HAP-1 (cell line): ENCODE data around the gene MOB2.
"Not testable (repeated sequence)": the region's sequence is repeated elsewhere in the genome, so short reads cannot be mapped to it uniquely, and the experiment has no call there.

Experiments used
- DNase-seq, 2 experiments: peaks; one replicate each; pipeline ENCODE4 v3.0.0-alpha.2; 2016 to 2020; ENCODE audit warnings: low spot score in 2 of 2
- H3K27me3 ChIP-seq: fragments of 250-450 bp; sonication (Bioruptor Pico); 2 replicates; pipeline ENCODE4 v1.5.1; 2020; ENCODE audit warnings: low read depth, mild to moderate bottlenecking, moderate library complexity
- H3K36me3 ChIP-seq: fragments of 250-450 bp; sonication (Bioruptor Pico); replicated peaks from 2 replicates; pipeline ENCODE4 v1.5.1; 2020; ENCODE audit warnings: mild to moderate bottlenecking
- H3K4me1 ChIP-seq: fragments of 250-450 bp; sonication (Bioruptor Pico); 2 replicates; pipeline ENCODE4 v1.5.1; 2020; ENCODE audit warnings: mild to moderate bottlenecking
- H3K4me3 ChIP-seq: fragments of 250-450 bp; sonication (Bioruptor Pico); 2 replicates; pipeline ENCODE4 v1.5.1; 2020; ENCODE audit warnings: mild to moderate bottlenecking, moderate library complexity
- H3K9me3 ChIP-seq: fragments of 250-450 bp; sonication (Bioruptor Pico); 2 replicates; pipeline ENCODE4 v1.5.1; 2020; ENCODE audit warnings: mild to moderate bottlenecking, moderate library complexity
- in situ Hi-C: fragments of 300-500 bp; cut with MboI; formaldehyde crosslinking; loops from 3 replicates; pipeline ENCODE4 v1.14.3; 2020; ENCODE audit warnings: low sequenced_read_pairs, inconsistent platforms, mixed read lengths

The MOB2 gene

DNA sequence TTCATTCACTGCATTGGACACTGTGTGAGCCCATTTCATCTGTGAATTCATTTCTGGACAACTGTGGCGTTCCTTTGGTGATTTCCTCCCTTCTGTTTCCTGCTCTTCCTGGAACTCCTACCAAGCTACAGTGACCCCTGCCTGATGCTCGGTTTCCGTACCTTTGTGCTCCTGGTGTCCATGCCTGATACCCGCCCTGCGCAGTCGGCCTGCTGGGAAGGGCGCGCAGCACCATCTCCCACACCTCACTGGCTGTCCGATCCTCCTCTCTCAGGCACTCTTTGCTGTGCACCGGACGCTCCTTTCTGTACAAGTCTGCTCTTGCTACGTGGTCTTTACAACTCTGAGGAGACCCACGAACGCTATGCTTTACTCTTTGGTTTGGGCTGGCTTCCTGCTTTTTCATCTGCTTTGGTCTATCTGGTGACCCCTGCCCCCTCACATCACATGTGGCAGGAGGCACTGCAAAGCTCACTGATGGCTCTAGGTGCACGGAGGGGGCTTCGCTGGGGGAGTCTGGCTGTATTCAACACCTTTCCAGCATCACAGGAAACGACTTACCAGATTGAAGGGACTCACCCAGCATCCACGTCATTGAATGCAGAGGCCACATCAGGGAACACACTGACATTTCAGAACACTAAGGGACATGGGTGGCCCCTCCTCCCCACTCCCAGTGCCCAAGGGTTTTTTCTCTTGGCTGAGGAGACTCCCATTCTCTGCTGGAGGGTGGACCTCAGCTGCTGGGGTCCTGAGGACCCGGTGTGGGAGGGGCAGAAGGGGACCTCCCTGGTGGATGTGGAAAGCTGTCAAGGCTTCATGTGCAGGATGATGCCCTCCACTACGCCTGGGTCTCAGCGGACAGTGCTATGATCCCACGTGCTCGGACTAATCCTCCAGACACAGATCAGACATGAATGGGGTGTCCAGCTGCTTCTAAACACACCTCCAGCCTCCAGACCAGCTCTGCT, 27.0 kb upstream of the MOB2 start:
- H3K9me3 ChIP-seq: no peaks in the 10 kb centered on the region
- H3K27me3 ChIP-seq: no peaks in the 10 kb centered on the region
- H3K36me3 ChIP-seq: no peaks in the 10 kb centered on the region
- in situ Hi-C loops: loop anchor here (10.0 kb wide), 1 partner anchor 319 kb away; no protein-coding TSS in a partner anchor
- H3K4me1 ChIP-seq: peaks cover 4% of the 10 kb centered on the region
- no peak for DNase-seq
- no peak overlapping the region for H3K4me3 ChIP-seq

DNA sequence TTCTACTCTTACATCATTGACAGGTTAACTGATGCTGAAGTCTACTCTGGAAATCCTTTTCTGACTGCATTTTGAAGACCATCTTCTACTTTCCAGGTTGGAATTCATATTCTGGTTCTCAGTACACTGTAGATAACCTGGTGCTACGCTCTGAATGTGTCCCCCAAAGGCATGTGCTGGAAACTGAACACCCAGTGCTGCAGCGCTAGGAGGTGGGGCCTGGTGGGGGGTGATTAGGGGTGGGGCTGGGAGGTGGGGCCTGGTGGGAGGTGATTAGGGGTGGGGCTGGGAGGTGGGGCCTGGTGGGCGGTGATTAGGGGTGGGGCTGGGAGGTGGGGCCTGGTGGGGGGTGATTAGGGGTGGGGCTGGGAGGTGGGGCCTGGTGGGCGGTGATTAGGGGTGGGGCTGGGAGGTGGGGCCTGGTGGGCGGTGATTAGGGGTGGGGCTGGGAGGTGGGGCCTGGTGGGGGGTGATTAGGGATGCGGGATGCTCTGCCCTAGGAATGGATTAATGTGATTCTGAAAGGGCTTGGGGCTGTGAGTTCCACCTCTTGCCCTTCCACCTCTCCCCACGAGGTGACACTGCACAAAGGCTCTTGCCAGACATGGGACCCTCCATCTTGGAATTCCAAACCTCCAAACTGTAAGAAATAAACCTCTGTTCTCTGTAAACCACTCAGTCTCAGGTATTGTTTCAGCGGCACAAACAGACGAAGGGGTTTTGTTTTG, 26.1 kb upstream of the MOB2 start:
- not testable (repeated sequence) for H3K4me3 ChIP-seq, H3K4me1 ChIP-seq, H3K36me3 ChIP-seq, H3K27me3 ChIP-seq, H3K9me3 ChIP-seq
- DNase-seq: peak; percentile 24 to 70
- in situ Hi-C loops: loop anchor here (10.0 kb wide), 1 partner anchor 318 kb away; no protein-coding TSS in a partner anchor

DNA sequence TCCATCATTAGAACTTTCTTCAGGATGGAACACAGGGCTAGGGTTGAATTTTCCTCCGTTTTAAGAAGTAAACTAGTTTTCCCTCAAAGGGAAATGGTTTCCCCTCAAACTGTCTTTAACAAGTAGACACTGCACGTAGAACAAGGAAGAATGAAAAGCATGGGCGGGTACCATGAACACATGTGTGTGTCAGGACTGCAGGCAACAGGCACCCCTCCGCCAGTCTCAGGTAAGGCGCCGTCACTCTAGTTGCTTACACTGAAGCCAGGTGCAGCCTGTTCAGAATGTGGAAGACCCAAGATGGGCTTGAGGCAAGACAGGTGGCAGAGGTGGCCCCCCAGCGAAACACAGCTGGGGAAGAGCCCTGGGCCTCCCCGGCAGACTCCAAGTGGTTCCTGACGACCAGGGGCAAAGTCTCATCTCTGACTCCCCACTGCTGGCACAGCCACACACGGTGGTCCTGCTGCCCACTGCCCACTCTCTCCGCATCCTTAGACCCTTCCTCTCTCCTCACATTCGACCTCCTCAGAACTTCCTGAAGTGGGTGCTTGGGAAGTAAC, 25.4 kb upstream of the MOB2 start:
- no peak overlapping the region for H3K4me3 ChIP-seq
- no peaks in the 10 kb centered on the region for H3K27me3 ChIP-seq
- peaks cover 4% of the 10 kb centered on the region for H3K4me1 ChIP-seq
- no peaks in the 10 kb centered on the region for H3K36me3 ChIP-seq
- in situ Hi-C loops: loop anchor here (10.0 kb wide), 1 partner anchor 317 kb away; no protein-coding TSS in a partner anchor
- H3K9me3 ChIP-seq: no peaks in the 10 kb centered on the region
- DNase-seq: no peak

- Histone ChIP-seq H3K4me3 (no peak overlapping the region), H3K9me3 (no peaks in the 10 kb centered on the region), H3K36me3 (no peaks in the 10 kb centered on the region), H3K4me1 (peaks cover 4% of the 10 kb centered on the region), H3K27me3 (no peaks in the 10 kb centered on the region)
- no peak for DNase-seq
- in situ Hi-C loops: loop anchor here (10.0 kb wide), 1 partner anchor 316 kb away; no protein-coding TSS in a partner anchor
These were observed 24.3 kb upstream of the MOB2 start for GRCh38 chr11:1510928-1511327.

DNA sequence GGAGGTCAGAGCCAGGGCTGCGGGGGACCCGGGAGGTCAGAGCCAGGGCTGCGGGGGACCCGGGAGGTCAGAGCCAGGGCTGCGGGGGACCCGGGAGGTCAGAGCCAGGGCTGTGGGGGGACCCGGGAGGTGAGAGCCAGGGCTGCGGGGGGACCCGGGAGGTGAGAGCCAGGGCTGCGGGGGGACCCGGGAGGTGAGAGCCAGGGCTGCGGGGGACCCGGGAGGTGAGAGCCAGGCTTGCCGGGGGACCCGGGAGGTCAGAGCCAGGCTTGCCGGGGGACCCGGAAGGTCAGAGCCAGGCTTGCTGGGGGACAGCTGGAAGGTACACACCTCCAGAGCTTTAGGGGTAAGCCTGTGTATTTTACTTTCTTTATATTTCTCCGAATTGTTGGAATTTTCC, 23.8 kb upstream of the MOB2 start:
- DNase-seq, H3K27me3 ChIP-seq, H3K36me3 ChIP-seq, H3K9me3 ChIP-seq, H3K4me3 ChIP-seq, H3K4me1 ChIP-seq: not testable (repeated sequence)
- in situ Hi-C loops: loop anchor here (10.0 kb wide), 1 partner anchor 316 kb away; no protein-coding TSS in a partner anchor

DNA sequence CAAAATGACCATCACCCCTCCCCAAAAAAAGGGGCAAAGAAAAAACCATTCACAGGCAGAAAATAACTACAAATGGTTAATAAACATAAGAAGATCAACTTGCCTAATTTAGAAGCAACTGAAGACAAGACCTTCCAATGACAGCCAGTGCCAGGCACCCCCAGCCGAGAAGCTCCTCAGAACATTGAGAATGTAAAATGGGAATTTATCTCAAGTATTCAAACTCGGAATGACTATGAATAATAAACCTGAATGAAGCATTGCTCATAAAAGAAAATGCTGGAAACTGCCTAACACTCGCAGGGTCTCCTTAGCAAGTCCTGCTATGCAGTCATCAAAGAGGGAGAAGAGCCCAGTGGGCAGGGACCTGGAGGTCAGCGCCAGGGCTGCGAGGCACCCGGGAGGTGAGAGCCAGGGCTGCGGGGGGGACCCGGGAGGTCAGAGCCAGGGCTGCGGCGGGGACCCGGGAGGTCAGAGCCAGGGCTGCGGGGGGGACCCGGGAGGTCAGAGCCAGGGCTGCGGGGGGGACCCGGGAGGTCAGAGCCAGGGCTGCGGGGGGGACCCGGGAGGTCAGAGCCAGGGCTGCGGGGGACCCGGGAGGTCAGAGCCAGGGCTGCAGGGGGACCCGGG, 23.2 kb upstream of the MOB2 start:
- in situ Hi-C loops: loop anchor here (10.0 kb wide), 2 partner anchors 315 to 395 kb away; no protein-coding TSS in a partner anchor
- no peaks in the 10 kb centered on the region for H3K36me3 ChIP-seq
- no peaks in the 10 kb centered on the region for H3K27me3 ChIP-seq
- peaks cover 4% of the 10 kb centered on the region for H3K4me1 ChIP-seq
- no peak overlapping the region for H3K4me3 ChIP-seq
- no peaks in the 10 kb centered on the region for H3K9me3 ChIP-seq
- DNase-seq: no peak

- no peaks in the 10 kb centered on the region for H3K27me3 ChIP-seq
- in situ Hi-C loops: loop anchor here (10.0 kb wide), 1 partner anchor 394 kb away; no protein-coding TSS in a partner anchor
- no peaks in the 10 kb centered on the region for H3K36me3 ChIP-seq
- peaks cover 4% of the 10 kb centered on the region for H3K4me1 ChIP-seq
- no peaks in the 10 kb centered on the region for H3K9me3 ChIP-seq
- DNase-seq: no peak
- H3K4me3 ChIP-seq: no peak overlapping the region
These were observed 22.4 kb upstream of the MOB2 start for GRCh38 chr11:1508986-1509385.

- Histone ChIP-seq H3K9me3 (no peaks in the 10 kb centered on the region), H3K4me1 (peaks cover 4% of the 10 kb centered on the region), H3K27me3 (no peaks in the 10 kb centered on the region), H3K36me3 (no peaks in the 10 kb centered on the region), H3K4me3 (no peak overlapping the region)
- in situ Hi-C loops: loop anchor here (10.0 kb wide), 1 partner anchor 394 kb away; no protein-coding TSS in a partner anchor
- DNase-seq: no peak
These were observed 21.9 kb upstream of the MOB2 start for GRCh38 chr11:1508491-1508891.

GRCh38 chr11:1507381-1508140, 21.0 kb upstream of the MOB2 start:
- DNase-seq: no peak
- no peaks in the 10 kb centered on the region for H3K4me1 ChIP-seq
- H3K27me3 ChIP-seq: no peaks in the 10 kb centered on the region
- in situ Hi-C loops: loop anchor here (10.0 kb wide), 1 partner anchor 393 kb away; no protein-coding TSS in a partner anchor
- no peak overlapping the region for H3K4me3 ChIP-seq
- H3K9me3 ChIP-seq: no peaks in the 10 kb centered on the region
- no peaks in the 10 kb centered on the region for H3K36me3 ChIP-seq

DNA sequence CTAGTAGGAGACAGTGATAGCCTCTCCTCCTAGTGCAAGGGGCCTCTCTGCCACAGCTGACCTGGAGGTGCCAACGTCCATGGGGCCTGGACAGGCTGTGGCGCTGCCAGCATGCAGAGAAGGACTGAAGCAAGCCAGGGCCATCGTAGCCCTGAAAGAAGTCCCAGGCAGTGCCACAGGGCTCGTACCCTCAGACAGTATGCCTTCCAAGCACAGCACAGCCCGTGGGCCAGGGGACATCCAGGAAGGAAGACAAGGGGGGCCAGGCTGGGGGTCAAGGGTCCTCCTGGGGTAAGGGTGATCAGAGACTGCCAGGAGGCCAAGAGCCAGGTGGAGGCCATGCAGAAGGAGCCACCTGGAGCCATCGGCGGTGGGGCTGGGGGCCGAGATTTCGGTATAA, 20.4 kb upstream of the MOB2 start:
- in situ Hi-C loops: loop anchor here (10.0 kb wide), 1 partner anchor 392 kb away; no protein-coding TSS in a partner anchor
- Histone ChIP-seq H3K4me1 (no peaks in the 10 kb centered on the region), H3K27me3 (no peaks in the 10 kb centered on the region), H3K9me3 (no peaks in the 10 kb centered on the region), H3K4me3 (no peak overlapping the region), H3K36me3 (no peaks in the 10 kb centered on the region)
- no peak for DNase-seq

- H3K36me3 ChIP-seq: no peaks in the 10 kb centered on the region
- H3K27me3 ChIP-seq: no peaks in the 10 kb centered on the region
- in situ Hi-C loops: loop anchor here (10.0 kb wide), 1 partner anchor 391 kb away; no protein-coding TSS in a partner anchor
- DNase-seq: no peak
- H3K4me1 ChIP-seq: no peaks in the 10 kb centered on the region
- no peak overlapping the region for H3K4me3 ChIP-seq
- no peaks in the 10 kb centered on the region for H3K9me3 ChIP-seq
These were observed 18.9 kb upstream of the MOB2 start for GRCh38 chr11:1505480-1505879.

DNA sequence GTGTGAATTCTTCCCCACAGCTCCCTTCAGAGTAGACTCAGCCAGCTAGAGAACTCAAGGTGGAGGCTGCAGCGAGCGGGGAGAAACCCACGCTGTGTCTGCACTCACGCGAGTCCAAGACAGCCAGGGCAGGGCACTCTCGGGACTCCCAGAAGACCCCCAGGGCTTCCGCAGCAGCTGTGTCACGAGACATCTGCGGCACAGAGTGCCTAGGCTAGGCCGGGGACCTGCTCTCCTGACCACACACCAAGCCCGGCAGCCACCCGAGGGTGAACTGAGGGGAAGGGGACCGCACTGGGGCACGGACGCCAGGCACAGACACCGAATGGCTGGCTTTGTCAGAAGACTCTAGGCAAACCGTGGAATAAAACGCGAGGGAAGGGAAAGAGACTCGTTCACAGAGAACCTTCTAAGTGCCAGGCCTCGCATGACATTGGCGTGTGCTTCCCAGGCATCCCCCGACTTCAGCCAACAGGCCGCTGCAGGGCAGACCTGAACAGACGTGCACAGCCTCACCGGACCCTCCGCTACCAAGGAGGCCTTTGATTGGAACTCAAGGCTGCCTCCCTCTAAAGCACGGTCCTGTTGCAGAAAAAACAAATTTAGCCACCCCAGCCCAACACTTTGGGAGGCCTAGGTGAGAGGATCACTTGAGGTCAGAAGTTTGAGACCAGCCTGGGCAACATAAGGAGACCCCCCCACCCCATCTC, 18.2 kb upstream of the MOB2 start:
- Histone ChIP-seq H3K27me3 (no peaks in the 10 kb centered on the region), H3K9me3 (peaks cover 2% of the 10 kb centered on the region; the same call in 1 of the 2 replicates), H3K4me1 (no peaks in the 10 kb centered on the region), H3K4me3 (no peak overlapping the region), H3K36me3 (no peaks in the 10 kb centered on the region)
- in situ Hi-C loops: loop anchor here (10.0 kb wide), 1 partner anchor 390 kb away; no protein-coding TSS in a partner anchor
- DNase-seq: no peak
